Activated CD4-positive, alpha-beta memory T cell treated with anti-CD3 and anti-CD28 coated beads, Interleukin-2, amount 10 ng/mL, durations not matched to agents 7 days and 5 days (primary cell): ENCODE data around the gene LRFN3. TPM values are rescaled to one million over a fixed set of nuclear protein-coding genes. Genes with fewer than 3 reads are reported as not detected.

ENCODE experiments used
- CTCF ChIA-PET: fragments of 350-600 bp; sonication (Branson Sonifier 250); formaldehyde crosslinking; loops from one replicate; lab custom pipeline; 2021; ENCODE audit warnings: antibody characterized with exemption, inconsistent platforms; lab: Charles Lee
- POLR2A ChIA-PET: fragments of 350-600 bp; sonication (Branson Sonifier 250); formaldehyde crosslinking; loops from one replicate; lab custom pipeline; 2021; ENCODE audit warnings: antibody characterized with exemption; lab: Charles Lee
- DNase-seq: peaks from one replicate; pipeline ENCODE4 v3.0.0-alpha.2; 2020
- H3K27ac Mint-ChIP-seq: one replicate; pipeline ENCODE4 v1.8.0; 2021; ENCODE audit warnings: mild to moderate bottlenecking, mixed read lengths
- H3K27me3 Mint-ChIP-seq: one replicate; pipeline ENCODE4 v1.8.0; 2021; ENCODE audit warnings: mixed read lengths
- H3K36me3 Mint-ChIP-seq: one replicate; pipeline ENCODE4 v1.8.0; 2021; ENCODE audit warnings: low read depth, mixed read lengths
- H3K4me1 Mint-ChIP-seq: one replicate; pipeline ENCODE4 v1.8.0; 2021; ENCODE audit warnings: mixed read lengths
- H3K4me3 Mint-ChIP-seq: one replicate; pipeline ENCODE4 v1.8.0; 2021; ENCODE audit warnings: mild to moderate bottlenecking, mixed read lengths
- H3K9me3 Mint-ChIP-seq: one replicate; pipeline ENCODE4 v1.8.0; 2021; ENCODE audit warnings: mixed read lengths
- total RNA-seq, 2 experiments: library from RNA; stranded (reverse); gene quantifications; one replicate each; pipeline ENCODE4 v1.2.3, GENCODE V29; 2021

The LRFN3 gene
- total RNA-seq, 2 experiments from 2014 or later: 13.5 to 17.0 TPM

- no peak for DNase-seq
- ChIA-PET CTCF (interaction anchor here (1.0 to 4.5 kb wide), 11 partner anchors 27 to 239 kb away, joined by 3 to 120 read pairs (median 8); partner anchors contain the start of genes LIN37 and NFKBID), POLR2A (interaction anchor here (0.6 to 5.1 kb wide), 14 partner anchors 10 to 219 kb away, joined by 3 to 49 read pairs (median 4); partner anchors contain the start of genes LIN37, NFKBID, PSENEN and U2AF1L4)
- Mint-ChIP-seq H3K27me3 (no peaks in the 10 kb centered on the region), H3K9me3 (peaks cover 2% of the 10 kb centered on the region), H3K4me3 (peak overlapping the region; percentile 21), H3K4me1 (peaks cover 37% of the 10 kb centered on the region), H3K27ac (no peak overlapping the region), H3K36me3 (no peaks in the 10 kb centered on the region)
Measured at GRCh38 chr19:35931874-35932202, 4.3 kb upstream of the LRFN3 start.

GRCh38 chr19:35932291-35932936, 3.8 kb upstream of the LRFN3 start:
- peaks cover 40% of the 10 kb centered on the region for H3K4me1 Mint-ChIP-seq
- H3K4me3 Mint-ChIP-seq: no peak overlapping the region
- no peaks in the 10 kb centered on the region for H3K36me3 Mint-ChIP-seq
- CTCF ChIA-PET: interaction anchor here (1.0 to 4.5 kb wide), 7 partner anchors 26 to 240 kb away, joined by 3 to 120 read pairs (median 8); partner anchors contain the start of genes LIN37 and NFKBID
- H3K27ac Mint-ChIP-seq: no peak overlapping the region
- H3K9me3 Mint-ChIP-seq: peaks cover 1% of the 10 kb centered on the region
- no peaks in the 10 kb centered on the region for H3K27me3 Mint-ChIP-seq
- no peak for DNase-seq
- POLR2A ChIA-PET: interaction anchor here (0.6 to 5.1 kb wide), 4 partner anchors 32 to 53 kb away, joined by 3 to 49 read pairs (median 20); partner anchors contain the start of gene NFKBID

- Mint-ChIP-seq H3K36me3 (peaks cover 3% of the 10 kb centered on the region), H3K27me3 (no peaks in the 10 kb centered on the region), H3K4me1 (peaks cover 41% of the 10 kb centered on the region), H3K27ac (no peak overlapping the region), H3K9me3 (no peaks in the 10 kb centered on the region), H3K4me3 (peak overlapping the region; percentile 68)
- CTCF ChIA-PET: no interaction called here
- DNase-seq: no peak
- POLR2A ChIA-PET: interaction anchor here (1.1 kb wide), 1 partner anchor 22 kb away, joined by 3 read pairs; no protein-coding TSS in a partner anchor
Measured at GRCh38 chr19:35936738-35937268, 629 bp downstream of the LRFN3 start.

- no peak for DNase-seq
- H3K4me1 Mint-ChIP-seq: peaks cover 36% of the 10 kb centered on the region
- CTCF ChIA-PET: no interaction called here
- H3K27ac Mint-ChIP-seq: no peak overlapping the region
- H3K27me3 Mint-ChIP-seq: no peaks in the 10 kb centered on the region
- peaks cover 3% of the 10 kb centered on the region for H3K36me3 Mint-ChIP-seq
- H3K9me3 Mint-ChIP-seq: no peaks in the 10 kb centered on the region
- POLR2A ChIA-PET: interaction anchor here (1.1 kb wide), 1 partner anchor 21 kb away, joined by 3 read pairs; no protein-coding TSS in a partner anchor
- H3K4me3 Mint-ChIP-seq: peak overlapping the region; percentile 68
Measured at GRCh38 chr19:35937345-35938281, 1.4 kb downstream of the LRFN3 start.

GRCh38 chr19:35938282-35939224, 2.4 kb downstream of the LRFN3 start:
- H3K27me3 Mint-ChIP-seq: no peaks in the 10 kb centered on the region
- no peak for DNase-seq
- peaks cover 36% of the 10 kb centered on the region for H3K4me1 Mint-ChIP-seq
- no peak overlapping the region for H3K27ac Mint-ChIP-seq
- H3K36me3 Mint-ChIP-seq: peaks cover 3% of the 10 kb centered on the region
- no peaks in the 10 kb centered on the region for H3K9me3 Mint-ChIP-seq
- POLR2A ChIA-PET: interaction anchor here (0.8 kb wide), 1 partner anchor 15 kb away, joined by 3 read pairs; no protein-coding TSS in a partner anchor
- peak overlapping the region; percentile 68 for H3K4me3 Mint-ChIP-seq
- CTCF ChIA-PET: no interaction called here

- Mint-ChIP-seq H3K27me3 (no peaks in the 10 kb centered on the region), H3K36me3 (peaks cover 3% of the 10 kb centered on the region), H3K27ac (no peak overlapping the region), H3K4me3 (no peak overlapping the region), H3K4me1 (peaks cover 38% of the 10 kb centered on the region), H3K9me3 (no peaks in the 10 kb centered on the region)
- POLR2A ChIA-PET: interaction anchor here (0.8 kb wide), 1 partner anchor 14 kb away, joined by 3 read pairs; no protein-coding TSS in a partner anchor
- DNase-seq: no peak
- CTCF ChIA-PET: no interaction called here
Measured at GRCh38 chr19:35939307-35940077, 3.3 kb downstream of the LRFN3 start.

- ChIA-PET POLR2A (no interaction called here), CTCF (no interaction called here)
- DNase-seq: no peak
- H3K36me3 Mint-ChIP-seq: peaks cover 3% of the 10 kb centered on the region
- H3K27ac Mint-ChIP-seq: no peak overlapping the region
- H3K27me3 Mint-ChIP-seq: no peaks in the 10 kb centered on the region
- H3K4me3 Mint-ChIP-seq: no peak overlapping the region
- peaks cover 38% of the 10 kb centered on the region for H3K4me1 Mint-ChIP-seq
- H3K9me3 Mint-ChIP-seq: no peaks in the 10 kb centered on the region
Measured at GRCh38 chr19:35940078-35940775, 4.1 kb downstream of the LRFN3 start.

- H3K27ac Mint-ChIP-seq: no peak overlapping the region
Measured at GRCh38 chr19:35940839-35941238, 4.7 kb downstream of the LRFN3 start.

GRCh38 chr19:35942235-35942634, 6.1 kb downstream of the LRFN3 start:
- H3K36me3 Mint-ChIP-seq: peaks cover 3% of the 10 kb centered on the region
- no peak for DNase-seq
- no peak overlapping the region for H3K27ac Mint-ChIP-seq
- no peak overlapping the region for H3K4me3 Mint-ChIP-seq
- CTCF ChIA-PET: interaction anchor here (0.7 kb wide), 1 partner anchor 17 kb away, joined by 3 read pairs; no protein-coding TSS in a partner anchor
- peaks cover 28% of the 10 kb centered on the region for H3K4me1 Mint-ChIP-seq
- no peaks in the 10 kb centered on the region for H3K9me3 Mint-ChIP-seq
- no peaks in the 10 kb centered on the region for H3K27me3 Mint-ChIP-seq
- POLR2A ChIA-PET: no interaction called here

More at GRCh38 chr19:35940839-35941238, 4.7 kb downstream of the LRFN3 start:
- no peak for DNase-seq
- no peaks in the 10 kb centered on the region for H3K27me3 Mint-ChIP-seq
- POLR2A ChIA-PET: no interaction called here
- H3K9me3 Mint-ChIP-seq: no peaks in the 10 kb centered on the region
- CTCF ChIA-PET: interaction anchor here (0.6 to 0.7 kb wide), 2 partner anchors 30 to 340 kb away, joined by 3 to 4 read pairs; no protein-coding TSS in a partner anchor
- peaks cover 34% of the 10 kb centered on the region for H3K4me1 Mint-ChIP-seq
- H3K4me3 Mint-ChIP-seq: no peak overlapping the region
- H3K36me3 Mint-ChIP-seq: peaks cover 3% of the 10 kb centered on the region

GRCh38 chr19:35943321-35944301, 7.4 kb downstream of the LRFN3 start:
- ChIA-PET POLR2A (no interaction called here), CTCF (no interaction called here)
- no peak overlapping the region for H3K4me3 Mint-ChIP-seq
- no peak for DNase-seq
- H3K9me3 Mint-ChIP-seq: no peaks in the 10 kb centered on the region
- H3K4me1 Mint-ChIP-seq: peaks cover 18% of the 10 kb centered on the region
- no peak overlapping the region for H3K27ac Mint-ChIP-seq
- peaks cover 3% of the 10 kb centered on the region for H3K36me3 Mint-ChIP-seq
- no peaks in the 10 kb centered on the region for H3K27me3 Mint-ChIP-seq
